Brain microvascular endothelial cell (primary cell): ENCODE results near the gene EID2B.

Experiments
- DNase-seq: peaks from one replicate; pipeline ENCODE4 v3.0.0-alpha.2; 2020
- H3K27ac ChIP-seq: fragments of 250-450 bp; sonication (Bioruptor Pico); 2 replicates; pipeline ENCODE4 v1.5.1; 2020; ENCODE audit warnings: mild to moderate bottlenecking, moderate library complexity
- H3K27me3 ChIP-seq: fragments of 250-450 bp; sonication (Bioruptor Pico); replicated peaks from 2 replicates; pipeline ENCODE4 v1.5.1; 2020; ENCODE audit warnings: mild to moderate bottlenecking
- H3K36me3 ChIP-seq: fragments of 250-450 bp; sonication (Bioruptor Pico); replicated peaks from 2 replicates; pipeline ENCODE4 v1.5.1; 2020; ENCODE audit warnings: mild to moderate bottlenecking
- H3K4me3 ChIP-seq: 2 replicates; pipeline ENCODE4 v1.5.1; 2011; ENCODE audit warnings: low read depth, mild to moderate bottlenecking, control low read depth, low read length, moderate library complexity
- CTCF ChIP-seq: IDR thresholded peaks from 2 replicates; pipeline ENCODE4 v1.5.1; 2011; ENCODE audit warnings: low read depth, mild to moderate bottlenecking, moderate library complexity, low read length, control low read depth, inconsistent platforms; ENCODE audit errors: missing control alignments
- in situ Hi-C: cut with HindIII; loops from 2 replicates; pipeline ENCODE4 v1.10.0; 2017; ENCODE audit warnings: low sequenced_read_pairs, low pct_ligation_motif_present

EID2B gene

GRCh38 chr19:39518975-39519374 is 13.7 kb downstream of the EID2B start:
- DNase-seq = no peak
- Histone ChIP-seq H3K27me3 (peaks cover 30% of the 10 kb centered on the region), H3K4me3 (no peak overlapping the region), H3K36me3 (no peaks in the 10 kb centered on the region), H3K27ac (no peak overlapping the region)
- in situ Hi-C loops = no loop called here
- no peak for TF ChIP-seq CTCF

DNA sequence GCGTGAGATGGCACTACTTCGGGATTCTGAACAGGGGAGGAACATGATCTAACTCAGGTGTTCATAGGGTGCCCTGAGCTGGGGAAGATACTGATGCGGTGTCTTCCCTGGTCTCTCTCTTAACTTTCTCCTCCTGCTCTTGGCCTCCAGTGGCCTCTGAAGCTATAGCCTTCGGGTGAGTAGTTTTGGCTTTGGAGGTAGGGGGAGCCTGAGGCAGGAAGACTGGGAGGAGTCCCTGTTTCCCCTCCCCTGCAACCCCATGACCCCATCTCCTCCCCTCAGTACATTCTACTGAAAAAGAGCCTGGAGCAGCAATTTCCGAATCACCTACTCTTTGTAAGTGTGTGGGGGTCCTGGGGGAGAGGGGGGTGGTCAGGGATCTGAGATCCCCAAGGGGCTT is 14.2 kb downstream of the EID2B start:
- Histone ChIP-seq H3K36me3 (no peaks in the 10 kb centered on the region), H3K4me3 (no peak overlapping the region), H3K27me3 (peaks cover 34% of the 10 kb centered on the region), H3K27ac (no peak overlapping the region)
- in situ Hi-C loops = no loop called here
- DNase-seq = no peak
- TF ChIP-seq CTCF = no peak

DNA sequence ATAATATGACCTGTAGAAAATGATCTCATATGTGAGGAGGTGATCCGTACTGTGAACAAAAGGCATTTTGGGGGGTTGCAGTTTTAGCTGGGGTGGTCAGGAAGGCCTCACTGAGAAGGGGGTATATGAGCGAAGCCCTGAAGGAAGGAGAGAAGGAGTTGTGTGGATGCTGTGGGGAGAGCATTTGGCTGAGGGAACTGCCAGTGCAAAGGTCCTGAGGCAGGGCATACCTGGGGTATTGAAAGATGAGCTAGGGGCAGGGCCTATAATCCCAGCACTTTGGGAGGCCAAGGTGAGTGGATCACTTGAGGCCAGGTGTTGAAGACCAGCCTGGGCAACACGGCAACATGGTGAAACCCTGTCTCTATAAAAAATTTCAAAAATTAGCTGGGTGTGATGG is 15.2 kb downstream of the EID2B start:
- in situ Hi-C loops = no loop called here
- DNase-seq = no peak
- H3K27ac ChIP-seq = no peak overlapping the region
- H3K4me3 ChIP-seq = no peak overlapping the region
- no peak for TF ChIP-seq CTCF
- H3K27me3 ChIP-seq = peaks cover 34% of the 10 kb centered on the region
- no peaks in the 10 kb centered on the region for H3K36me3 ChIP-seq

DNA sequence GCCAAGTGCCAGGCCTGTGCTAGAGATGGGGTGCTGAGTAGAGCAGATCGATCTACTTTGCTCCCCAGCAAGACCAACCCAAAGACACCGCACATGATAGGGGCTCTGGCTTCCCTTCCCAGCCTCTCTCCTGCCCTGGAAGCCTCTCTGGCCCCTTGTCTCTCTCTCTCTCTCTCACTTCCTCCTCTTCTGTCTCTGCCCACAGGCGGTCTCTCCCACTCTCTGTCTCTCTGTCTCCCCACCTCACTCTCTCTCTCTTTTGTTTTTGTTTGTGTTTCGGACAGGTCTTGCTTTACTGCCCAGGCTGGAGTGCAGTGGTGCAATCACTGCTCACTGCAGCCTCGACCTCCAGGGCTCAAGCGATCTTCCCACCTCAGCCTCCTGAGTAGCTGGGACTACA is 16.4 kb downstream of the EID2B start:
- in situ Hi-C loops = no loop called here
- H3K36me3 ChIP-seq = no peaks in the 10 kb centered on the region
- peaks cover 34% of the 10 kb centered on the region for H3K27me3 ChIP-seq
- H3K27ac ChIP-seq = no peak overlapping the region
- no peak for TF ChIP-seq CTCF
- H3K4me3 ChIP-seq = no peak overlapping the region
- DNase-seq = no peak

DNA sequence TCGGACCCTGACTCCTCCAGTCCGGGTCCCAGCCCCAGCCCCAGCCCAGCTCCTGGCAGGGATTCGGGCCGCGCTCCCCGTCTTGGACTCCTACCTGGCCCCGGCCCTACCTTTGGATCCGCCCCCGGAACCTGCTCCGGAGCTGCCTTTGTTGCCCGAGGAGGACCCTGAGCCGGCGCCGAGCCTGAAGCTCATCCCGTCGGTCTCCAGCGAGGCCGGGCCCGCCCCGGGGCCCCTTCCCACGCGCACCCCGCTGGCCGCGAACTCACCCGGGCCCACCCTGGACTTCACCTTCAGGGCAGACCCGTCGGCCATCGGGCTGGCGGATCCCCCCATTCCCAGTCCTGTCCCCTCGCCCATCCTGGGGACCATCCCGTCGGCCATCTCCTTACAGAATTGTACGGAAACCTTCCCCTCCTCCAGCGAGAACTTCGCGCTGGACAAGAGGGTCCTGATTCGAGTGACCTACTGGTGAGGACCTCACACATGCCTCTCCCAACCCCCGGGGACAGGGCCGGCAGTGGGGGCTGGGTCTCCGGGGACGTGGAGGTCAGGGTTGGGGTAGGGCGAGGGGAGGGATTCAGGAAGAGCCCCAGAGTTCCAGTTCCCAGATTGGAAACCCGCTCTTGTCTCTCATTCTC is 17.0 kb downstream of the EID2B start:
- no peaks in the 10 kb centered on the region for H3K36me3 ChIP-seq
- H3K4me3 ChIP-seq = no peak overlapping the region
- no peak for DNase-seq
- in situ Hi-C loops = no loop called here
- TF ChIP-seq CTCF = no peak
- H3K27me3 ChIP-seq = peaks cover 34% of the 10 kb centered on the region
- no peak overlapping the region for H3K27ac ChIP-seq
